SK-N-SH (cell line): Measurements from ENCODE around the gene EEF1A2. TPM values are rescaled to one million over a fixed set of nuclear protein-coding genes. Genes with fewer than 3 reads are reported as not detected.
A peak's percentile ranks its signal among the peaks of the same experiment; 100 is the strongest.

ENCODE experiments used
- CTCF ChIA-PET: fragments of 300-600, 350-600 bp; formaldehyde crosslinking; extraction: SDS; loops from one replicate; lab custom pipeline; 2021; lab: Yijun Ruan, JAX
- POLR2A ChIA-PET: fragments of 350-600 bp; sonication (Branson Sonifier 250); formaldehyde crosslinking; extraction: SDS; loops from one replicate; lab custom pipeline; 2020; ENCODE audit warnings: antibody characterized with exemption, inconsistent platforms; lab: Yijun Ruan, JAX
- DNase-seq: peaks from one replicate; pipeline ENCODE4 v3.0.0; 2012
- H2AFZ ChIP-seq: fragments of 200-600 bp; sonication (generic); 2 replicates; pipeline ENCODE4 v1.8.1; 2016; ENCODE audit warnings: antibody characterized with exemption, mild to moderate bottlenecking, low read depth
- H3F3A ChIP-seq: fragments of 200-600 bp; sonication (generic); replicated peaks from 2 replicates; pipeline ENCODE3; 2016; ENCODE audit warnings: antibody characterized with exemption, mild to moderate bottlenecking; ENCODE audit not compliant: insufficient read depth
- H3K27ac ChIP-seq, 2 experiments: fragments of 200-500 bp in 1 of 2; fragments of 200-600 bp in 1 of 2; sonication (Bioruptor generic) in 1 of 2; sonication (generic), shearing (Covaris generic) in 1 of 2; 2 replicates each; pipeline versions ENCODE4 v1.5.1 to v1.6.1; 2014 to 2016; ENCODE audit warnings: low read depth in 2 of 2, inconsistent platforms in 1 of 2, low read length in 1 of 2, mild to moderate bottlenecking in 1 of 2, mixed read lengths in 1 of 2
- H3K27me3 ChIP-seq: fragments of 200-600 bp; sonication (generic), shearing (Covaris generic); 2 replicates; pipeline ENCODE4 v1.6.1; 2016; ENCODE audit warnings: mixed run types; ENCODE audit not compliant: insufficient read depth
- H3K36me3 ChIP-seq, 2 experiments: fragments of 200-500 bp in 1 of 2; fragments of 200-600 bp in 1 of 2; sonication (Bioruptor generic) in 1 of 2; sonication (generic) in 1 of 2; replicated peaks in 1 of 2; 2 replicates each; pipeline versions ENCODE3 to v1.5.1; 2014 to 2016; ENCODE audit warnings: low read length in 1 of 2, mild to moderate bottlenecking in 1 of 2; ENCODE audit not compliant: insufficient read depth in 2 of 2, control insufficient read depth in 1 of 2
- H3K4me1 ChIP-seq, 2 experiments: fragments of 200-500 bp in 1 of 2; fragments of 200-600 bp in 1 of 2; sonication (Bioruptor generic) in 1 of 2; sonication (generic), shearing (Covaris generic) in 1 of 2; 2 replicates each; pipeline versions ENCODE4 v1.5.1 to v1.6.1; 2014 to 2016; ENCODE audit warnings: low read depth in 1 of 2, low read length in 1 of 2, mixed run types in 1 of 2; ENCODE audit not compliant: insufficient read depth in 2 of 2, control insufficient read depth in 1 of 2
- H3K4me2 ChIP-seq: fragments of 200-600 bp; sonication (generic), shearing (Covaris generic); 2 replicates; pipeline ENCODE4 v1.6.1; 2017; ENCODE audit warnings: mixed run types
- H3K4me3 ChIP-seq, 2 experiments: fragments of 200-500 bp in 1 of 2; fragments of 200-600 bp in 1 of 2; sonication (Bioruptor generic) in 1 of 2; sonication (generic), shearing (Covaris generic) in 1 of 2; 2 replicates each; pipeline versions ENCODE4 v1.5.1 to v1.8.1; 2014 to 2016; ENCODE audit warnings: low read depth in 2 of 2, inconsistent platforms in 1 of 2, low read length in 1 of 2, mild to moderate bottlenecking in 1 of 2, mixed read lengths in 1 of 2, moderate library complexity in 1 of 2
- H3K79me2 ChIP-seq: fragments of 200-600 bp; sonication (generic); 2 replicates; pipeline ENCODE4 v1.8.1; 2017; ENCODE audit warnings: mild to moderate bottlenecking; ENCODE audit not compliant: insufficient read depth
- H3K9ac ChIP-seq: fragments of 200-600 bp; sonication (generic); 2 replicates; pipeline ENCODE4 v1.6.1; 2017; ENCODE audit warnings: mixed run types
- H3K9me2 ChIP-seq: fragments of 200-600 bp; sonication (generic); 2 replicates; pipeline ENCODE4 v1.6.1; 2017; ENCODE audit warnings: mixed run types
- H3K9me3 ChIP-seq: fragments of 200-600 bp; sonication (generic); 2 replicates; pipeline ENCODE4 v1.6.1; 2017; ENCODE audit warnings: mixed run types, mild to moderate bottlenecking, moderate library complexity
- H4K20me1 ChIP-seq: fragments of 200-600 bp; sonication (generic); 2 replicates; pipeline ENCODE4 v1.6.1; 2017; ENCODE audit warnings: mild to moderate bottlenecking, mixed run types; ENCODE audit not compliant: insufficient read depth
- ELF1 ChIP-seq: IDR thresholded peaks from 2 replicates; pipeline ENCODE4 v1.4.0; 2012
- EZH2phosphoT487 ChIP-seq: fragments of 200-600 bp; sonication (generic); IDR thresholded peaks from 2 replicates; pipeline ENCODE4 v1.6.1; 2017; ENCODE audit warnings: low read depth, mixed run types, mild to moderate bottlenecking, antibody characterized with exemption, moderate library complexity, borderline replicate concordance
- FOXJ3 ChIP-seq: sonication (generic); formaldehyde crosslinking; IDR thresholded peaks from 2 replicates; pipeline ENCODE4 v1.5.1; 2020; ENCODE audit warnings: mild to moderate bottlenecking, missing genetic modification reagents
- GATA2 ChIP-seq: sonication (generic); formaldehyde crosslinking; IDR thresholded peaks from 2 replicates; pipeline ENCODE4 v1.5.0; 2020; ENCODE audit warnings: mild to moderate bottlenecking, missing genetic modification reagents
- IRF3 ChIP-seq: fragments of 150-350 bp; IDR thresholded peaks from 2 replicates; pipeline ENCODE4 v1.6.1; 2016; ENCODE audit warnings: mild to moderate bottlenecking, low read depth, low read length
- MXI1 ChIP-seq: IDR thresholded peaks from 2 replicates; pipeline ENCODE4 v1.6.1; 2012; ENCODE audit warnings: mild to moderate bottlenecking, low read depth, low read length, improper control_type of control experiment
- POLR2AphosphoS5 ChIP-seq: IDR thresholded peaks from 2 replicates; pipeline ENCODE4 v1.6.1; 2012; ENCODE audit warnings: low read depth, low read length
- RAD21 ChIP-seq: IDR thresholded peaks from 2 replicates; pipeline ENCODE4 v1.6.1; 2012; ENCODE audit warnings: mild to moderate bottlenecking, low read length
- RCOR1 ChIP-seq: fragments of 150-350 bp; IDR thresholded peaks from 2 replicates; pipeline ENCODE4 v1.6.1; 2017; ENCODE audit warnings: antibody characterized with exemption, low read length
- REST ChIP-seq: IDR thresholded peaks from 2 replicates; pipeline ENCODE4 v1.6.1; 2012; ENCODE audit warnings: mild to moderate bottlenecking, low read depth, low read length, moderate library complexity
- RXRA ChIP-seq: IDR thresholded peaks from 2 replicates; pipeline ENCODE4 v1.4.0; 2012; ENCODE audit warnings: low read depth, mild to moderate bottlenecking, borderline replicate concordance
- SIN3A ChIP-seq: IDR thresholded peaks from 2 replicates; pipeline ENCODE4 v1.6.1; 2012; ENCODE audit warnings: low read depth, mild to moderate bottlenecking, low read length, moderate library complexity, borderline replicate concordance
- USF2 ChIP-seq: fragments of 150-350 bp; IDR thresholded peaks from 2 replicates; pipeline ENCODE4 v1.6.1; 2017; ENCODE audit warnings: antibody characterized with exemption, low read length, low read depth, borderline replicate concordance
- ZBTB33 ChIP-seq: IDR thresholded peaks from 2 replicates; pipeline ENCODE4 v1.4.0; 2012; ENCODE audit warnings: low read depth, borderline replicate concordance
- WGBS: methylation state at CpG from one replicate; pipeline ENCODE4 v1.1.6; 2017; ENCODE audit warnings: low lambda C conversion rate; 5-methylcytosine and 5-hydroxymethylcytosine counted together
- polyA plus RNA-seq, 3 experiments: library from polyadenylated mRNA; depleted of rRNA; stranded (reverse); fragments of >200 nt; gene quantifications; 2 replicates each; pipeline ENCODE4 v1.2.3, GENCODE V29; 2012

The EEF1A2 gene
- polyA plus RNA-seq, 1 of the 3 experiments (the other 2 are of a cell fraction), result 16.5 TPM

- H3K79me2 ChIP-seq, result no peaks in the 10 kb centered on the region
- H2AFZ ChIP-seq, result no peak overlapping the region
- no peak overlapping the region for H3K4me2 ChIP-seq
- H3K4me1 ChIP-seq, result peaks cover 0 to 56% of the 10 kb centered on the region in 2 experiments; a peak in 1 of 4 replicates
- no peak overlapping the region for H3K9ac ChIP-seq
- no peaks in the 10 kb centered on the region for H4K20me1 ChIP-seq
- no peaks in the 10 kb centered on the region for H3K9me3 ChIP-seq
- TF ChIP-seq REST (no peak), FOXJ3 (CRISPR knock-in tag) (0 out of 2 replicates have a peak, but pooled peaks have one; percentile 16)
- H3F3A ChIP-seq, result no peaks in the 10 kb centered on the region
- WGBS, result 64% methylated on average over 9 of the region's 34 CpGs
- no peaks in the 10 kb centered on the region for H3K9me2 ChIP-seq
- no peak for DNase-seq
- H3K36me3 ChIP-seq, result no peaks in the 10 kb centered on the region
- H3K4me3 ChIP-seq, result no peak overlapping the region
- H3K27ac ChIP-seq, result no peak overlapping the region
- no peaks in the 10 kb centered on the region for H3K27me3 ChIP-seq
- ChIA-PET POLR2A (interaction anchor here (1.0 to 1.7 kb wide), 3 partner anchors 10 to 43 kb away, joined by 3 to 6 read pairs (median 3); no protein-coding TSS in a partner anchor), CTCF (interaction anchor here (0.9 to 3.8 kb wide), 10 partner anchors 12 to 78 kb away, joined by 3 to 38 read pairs (median 7); partner anchors contain the start of gene PPDPF)
Observed at GRCh38 chr20:63478346-63479302, 20.3 kb downstream of the EEF1A2 start.

- Histone ChIP-seq H3K4me3 (no peak overlapping the region), H4K20me1 (no peaks in the 10 kb centered on the region), H3K9me2 (no peaks in the 10 kb centered on the region)
- POLR2A ChIA-PET, result interaction anchor here (1.1 to 1.7 kb wide), 3 partner anchors 11 to 23 kb away, joined by 3 to 6 read pairs (median 6); no protein-coding TSS in a partner anchor
- TF ChIP-seq POLR2AphosphoS5, result no peak
- TF ChIP-seq EZH2phosphoT487, result no peak
- TF ChIP-seq RXRA, result no peak
- no peak for TF ChIP-seq IRF3
- no peak for TF ChIP-seq ZBTB33
- TF ChIP-seq MXI1, result no peak
- no peak for TF ChIP-seq RCOR1
- no peak for TF ChIP-seq GATA2 (CRISPR knock-in tag)
- no peak for TF ChIP-seq SIN3A
- no peak for TF ChIP-seq RAD21
- TF ChIP-seq ELF1, result no peak
- no peak for TF ChIP-seq USF2
- TF ChIP-seq, all 33 proteins: peak for 0
- Histone ChIP-seq H3K9me3 (no peaks in the 10 kb centered on the region), H2AFZ (no peak overlapping the region), H3K27me3 (no peaks in the 10 kb centered on the region), H3K9ac (no peak overlapping the region), H3K27ac (no peak overlapping the region), H3F3A (no peaks in the 10 kb centered on the region), H3K4me1 (peaks cover 0 to 57% of the 10 kb centered on the region in 2 experiments; a peak in 1 of 4 replicates), H3K79me2 (no peaks in the 10 kb centered on the region), H3K36me3 (no peaks in the 10 kb centered on the region), H3K4me2 (no peak overlapping the region)
- DNase-seq, result no peak
- WGBS, result 58% methylated on average over 10 of the region's 17 CpGs
- CTCF ChIA-PET, result interaction anchor here (0.9 to 3.8 kb wide), 10 partner anchors 11 to 78 kb away, joined by 3 to 38 read pairs (median 7); partner anchors contain the start of gene PPDPF
Observed at GRCh38 chr20:63477944-63478343, 20.9 kb downstream of the EEF1A2 start.
